ENCODE results near the gene RCOR2.

The RCOR2 gene

GRCh38 chr11:63922673-63923192 is 5.8 kb upstream of the RCOR2 start:
- no peak for DNase-seq

GRCh38 chr11:63920939-63921417 is 4.0 kb upstream of the RCOR2 start:
- no peak for DNase-seq

- no peak for DNase-seq
Measured at GRCh38 chr11:63920126-63920938, 3.4 kb upstream of the RCOR2 start.

GRCh38 chr11:63919267-63920125 is 2.5 kb upstream of the RCOR2 start:
- DNase-seq = no peak

GRCh38 chr11:63918507-63919191 is 1.7 kb upstream of the RCOR2 start:
- DNase-seq = no peak

GRCh38 chr11:63917692-63918506 is 935 bp upstream of the RCOR2 start:
- no peak for DNase-seq

- peak in 1 of 2 donors; percentile 10 for DNase-seq
Measured at GRCh38 chr11:63915961-63916836, 765 bp downstream of the RCOR2 start.

- no peak for DNase-seq
Measured at GRCh38 chr11:63914896-63915691, 1.9 kb downstream of the RCOR2 start.

- no peak for DNase-seq
Measured at GRCh38 chr11:63913866-63914830, 2.8 kb downstream of the RCOR2 start.

- no peak for DNase-seq
Measured at GRCh38 chr11:63912678-63913077, 4.3 kb downstream of the RCOR2 start.

GRCh38 chr11:63911876-63912275 is 5.1 kb downstream of the RCOR2 start:
- no peak for DNase-seq

- DNase-seq = no peak
Measured at GRCh38 chr11:63911440-63911839, 5.5 kb downstream of the RCOR2 start.

GRCh38 chr11:63910675-63911074 is 6.3 kb downstream of the RCOR2 start:
- no peak for DNase-seq

GRCh38 chr11:63909591-63910506 is 7.1 kb downstream of the RCOR2 start:
- no peak for DNase-seq

- no peak for DNase-seq
Measured at GRCh38 chr11:63908631-63909401, 8.1 kb downstream of the RCOR2 start.

GRCh38 chr11:63907808-63908530 is 9.0 kb downstream of the RCOR2 start:
- DNase-seq = no peak
